Measurements from ENCODE around the gene ZKSCAN4. TPM values are rescaled to one million over a fixed set of nuclear protein-coding genes. Genes with fewer than 3 reads are reported as not detected.

The ZKSCAN4 gene
- total and polyA plus RNA-seq, 2 of the 8 experiments (the other 6 are each of a cell fraction or from before 2014, with no cell fraction given) = 2.2 to 6.6 TPM

DNA sequence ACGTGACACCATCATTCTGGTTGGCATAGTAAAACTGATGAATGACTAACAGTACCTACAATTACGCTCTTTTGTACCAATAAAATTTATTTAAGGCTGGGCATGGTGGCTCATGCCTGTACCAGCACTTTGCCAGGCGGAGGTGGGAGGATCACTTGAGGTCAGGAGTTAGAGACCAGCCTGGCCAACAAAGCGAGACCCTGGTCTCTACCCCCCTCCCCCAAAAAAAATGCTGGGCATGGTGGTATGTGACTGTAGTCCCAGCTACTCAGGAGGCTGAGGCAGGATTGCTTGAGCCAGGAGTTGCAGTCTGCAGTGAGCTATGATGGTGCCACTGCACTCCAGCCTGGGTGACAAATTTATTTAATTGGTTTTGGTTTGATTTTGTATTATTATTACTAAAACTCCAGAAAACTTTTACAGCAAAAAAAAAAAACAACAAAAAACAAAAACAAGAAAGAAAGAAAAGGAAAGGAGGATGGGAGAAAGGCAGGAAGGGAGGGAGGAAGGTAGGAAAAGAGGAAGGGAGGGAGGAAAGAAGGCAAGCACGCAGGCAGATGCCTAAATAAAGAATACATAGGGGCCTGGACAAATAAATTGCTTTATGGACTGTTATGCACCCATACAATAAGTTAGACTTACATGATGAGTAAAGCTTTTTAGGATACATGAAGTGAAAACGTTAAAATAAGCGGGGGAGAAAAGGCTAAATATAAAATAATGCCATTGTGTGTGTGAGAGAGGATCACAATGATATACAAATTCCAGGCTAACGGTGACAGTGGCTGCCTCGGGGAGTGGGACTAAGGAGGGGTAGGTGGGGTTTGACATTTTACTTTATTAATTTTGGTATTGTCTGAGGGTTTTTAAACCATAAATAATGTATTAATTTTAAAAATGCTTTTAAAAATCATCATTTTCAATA, 27.7 kb downstream of the ZKSCAN4 start:
- Histone ChIP-seq H3K4me1 (replicated peaks in 1 of 4; ENCODE audit: control insufficient read depth in 3 of 4, insufficient read depth in 4 of 4, low read length in 3 of 4) (no peaks in the 10 kb centered on the region), H3K4me3 (ENCODE audit: extremely low read depth in 1 of 4, insufficient read depth in 2 of 4, low read depth in 3 of 4, low read length in 4 of 4) (peak overlapping the region; percentile 70 to 99 (median 98)), H2BK12ac (ENCODE audit: low read depth, low read length) (no peak overlapping the region), H3K79me2 (ENCODE audit: control insufficient read depth in 1 of 2, insufficient read depth in 2 of 2, low read length in 2 of 2) (peaks cover 0 to 20% of the 10 kb centered on the region in 2 experiments; a peak in 2 of 4 replicates), H4K5ac (ENCODE audit: insufficient read length, low read depth, low read length) (no peak overlapping the region), H3K79me1 (ENCODE audit: low read depth, low read length) (no peaks in the 10 kb centered on the region), H2AFZ (ENCODE audit: low read length) (peak overlapping the region; percentile 92; the same call in 1 of the 2 replicates), H4K20me1 (replicated peaks in 1 of 2; ENCODE audit: control insufficient read depth in 1 of 2, insufficient read depth in 2 of 2, low read length in 2 of 2) (peaks cover 0 to 3% of the 10 kb centered on the region in 2 experiments), H3K36me3 (ENCODE audit: control insufficient read depth in 2 of 4, insufficient read depth in 4 of 4, low read length in 3 of 4) (peaks cover 9 to 22% (median 20%) of the 10 kb centered on the region in 4 experiments), H2BK120ac (replicated peaks; ENCODE audit: low read depth, low read length) (no peak overlapping the region), H2BK15ac (ENCODE audit: low read length) (no peak overlapping the region), H2BK20ac (ENCODE audit: low read length) (no peak overlapping the region), H2BK5ac (ENCODE audit: low read depth, low read length) (0 out of 2 replicates have a peak overlapping the region, but pooled peaks have one; percentile 11), H3K4me2 (ENCODE audit: insufficient read depth in 1 of 2, low read depth in 2 of 2, low read length in 2 of 2) (peak overlapping the region; percentile 84 to 86), H3K9ac (replicated peaks in 1 of 4; ENCODE audit: extremely low read depth in 1 of 4, low read depth in 3 of 4, low read length in 3 of 4) (peak overlapping the region in 2 of 4 experiments; percentile 44 to 71; a peak in 2 of 7 replicates), H3K27me3 (replicated peaks in 1 of 4; ENCODE audit: control insufficient read depth in 3 of 4, extremely low read depth in 1 of 4, insufficient read depth in 3 of 4, low read length in 3 of 4) (peaks cover 6 to 31% (median 21%) of the 10 kb centered on the region in 4 experiments), H3K23ac (ENCODE audit: insufficient read length) (no peak overlapping the region), H4K8ac (ENCODE audit: extremely low read depth, insufficient read depth, low read length) (no peak overlapping the region), H3K23me2 (ENCODE audit: low read depth, low read length) (peaks cover 4% of the 10 kb centered on the region; the same call in 1 of the 2 replicates), H4K91ac (replicated peaks; ENCODE audit: insufficient read length, low read length) (no peak overlapping the region), H3K4ac (replicated peaks; ENCODE audit: insufficient read length, low read depth, low read length) (no peak overlapping the region), H3K27ac (ENCODE audit: low read depth, low read length) (no peak overlapping the region), H3K56ac (replicated peaks; ENCODE audit: insufficient read length, low read depth, low read length) (no peak overlapping the region), H3K14ac (ENCODE audit: insufficient read length) (no peak overlapping the region), H2AK5ac (ENCODE audit: low read depth, low read length) (no peak overlapping the region), H3K18ac (ENCODE audit: extremely low read depth, low read length) (no peak overlapping the region), H3K9me3 (ENCODE audit: insufficient read depth in 2 of 2, low read depth in 1 of 2, low read length in 1 of 2) (no peaks in the 10 kb centered on the region)
- no peak for FAIRE-seq
- DNase-seq (ENCODE audit: low read depth in 1 of 2, low spot score in 2 of 2) = no peak
- WGBS, 2 experiments (ENCODE audit: extremely low coverage in 1 of 2, insufficient coverage in 1 of 2, insufficient read length in 1 of 2, insufficient replicate concordance in 2 of 2, low coverage in 1 of 2, low lambda C conversion rate in 2 of 2, missing lambda C conversion rate in 1 of 2) = 44% methylated on average over 9 of the region's 9 CpGs; no CpG with 5 or more reads in 1 of the 2 experiments
- peak; percentile 77 for TF ChIP-seq POLR2AphosphoS5 (IDR thresholded peaks at IDR 0.05; ENCODE audit: low read depth, low read length)
- TF ChIP-seq SUZ12 (IDR thresholded peaks at IDR 0.05; ENCODE audit: low read length) = no peak
- TF ChIP-seq JUN (IDR thresholded peaks at IDR 0.05; ENCODE audit: low read depth, low read length) = no peak
- TF ChIP-seq RXRA (IDR thresholded peaks at IDR 0.05; ENCODE audit: insufficient read depth, low read depth, low read length) = 0 out of 2 replicates have a peak, but pooled peaks have one; percentile 37
- CTCF ChIA-PET (ENCODE audit: partially characterized antibody) = interaction anchor here (1.0 to 1.3 kb wide), 2 partner anchors 76 to 131 kb away, joined by 3 read pairs; no protein-coding TSS in a partner anchor
- POLR2A ChIA-PET (ENCODE audit: partially characterized antibody) = interaction anchor here (0.7 to 1.5 kb wide), 2 partner anchors 83 to 87 kb away, joined by 3 to 5 read pairs; partner anchors contain the start of gene ZKSCAN8
